GM15510 (cell line): ENCODE data around the gene HDAC7.
A peak's percentile ranks its signal among the peaks of the same experiment; 100 is the strongest.

Source experiments
- POLR2A ChIP-seq: IDR thresholded peaks from 3 replicates; pipeline ENCODE4 v1.6.1; 2011; ENCODE audit warnings: borderline replicate concordance; ENCODE audit not compliant: insufficient read length; ENCODE audit errors: extremely low read depth

HDAC7 gene

DNA sequence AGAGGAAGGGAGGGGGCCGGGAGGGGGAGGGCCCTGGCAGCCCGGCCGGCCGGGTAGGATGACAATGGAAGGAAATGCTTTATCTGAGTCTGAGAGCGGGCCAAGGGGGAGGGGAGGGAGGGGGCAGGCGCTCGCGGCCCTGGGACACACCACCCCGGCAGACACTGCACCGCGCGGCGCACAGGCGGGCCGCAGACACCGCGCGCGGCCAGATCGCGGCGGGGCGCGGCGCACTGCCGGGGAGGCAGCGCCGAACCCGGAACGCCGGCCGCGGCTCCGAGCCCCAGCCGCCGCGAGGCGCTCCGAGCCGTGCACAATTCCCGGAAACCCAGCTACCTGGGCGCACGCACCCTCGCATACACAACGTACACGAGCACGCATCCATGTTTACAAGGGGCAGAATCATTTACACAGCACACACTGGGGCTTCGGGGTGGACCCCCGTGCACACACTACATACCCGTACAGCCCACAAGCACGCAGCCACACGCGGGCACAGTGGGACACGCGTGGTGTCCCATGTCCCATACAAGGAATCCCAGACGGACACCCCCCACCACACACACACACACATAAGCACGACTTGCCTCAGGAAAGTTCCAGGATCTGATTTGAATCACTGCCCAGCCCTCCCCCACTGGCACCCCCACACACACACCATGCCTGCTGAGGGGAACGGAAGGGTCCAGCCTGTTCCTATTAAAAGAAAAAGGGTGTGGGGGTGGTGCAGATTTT is at the start of gene HDAC7:
TSS of gene HDAC7 (minus strand) at position 8 of the 735 bp plus-strand sequence. CDS start 118 bp downstream, outside the sequence.
- TF ChIP-seq POLR2A, result peak; percentile 49

DNA sequence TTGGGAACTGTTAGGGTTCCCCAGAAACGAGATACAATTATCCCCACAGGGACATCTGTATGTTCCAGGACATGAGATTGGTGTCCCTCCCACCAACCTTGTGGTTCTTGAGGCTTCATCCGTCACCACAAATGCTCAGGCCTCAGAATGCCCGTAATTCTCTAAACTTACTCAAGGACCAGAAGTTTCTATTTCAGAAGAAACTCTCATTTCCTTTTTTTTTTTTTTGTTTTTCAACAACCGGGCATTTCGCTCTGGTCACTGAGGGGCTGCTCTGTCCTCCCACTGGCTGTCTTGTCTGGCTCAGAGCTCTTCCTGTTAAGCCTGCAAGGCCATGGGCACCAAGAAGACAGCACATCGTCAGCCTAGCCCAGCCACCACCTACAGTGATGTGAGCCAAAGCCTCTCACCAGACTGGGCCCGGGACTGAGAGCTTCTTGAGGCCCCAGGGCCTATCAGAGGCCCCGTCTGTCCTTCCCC is 48.9 kb upstream of the HDAC7 start:
- TF ChIP-seq POLR2A, result no peak

DNA sequence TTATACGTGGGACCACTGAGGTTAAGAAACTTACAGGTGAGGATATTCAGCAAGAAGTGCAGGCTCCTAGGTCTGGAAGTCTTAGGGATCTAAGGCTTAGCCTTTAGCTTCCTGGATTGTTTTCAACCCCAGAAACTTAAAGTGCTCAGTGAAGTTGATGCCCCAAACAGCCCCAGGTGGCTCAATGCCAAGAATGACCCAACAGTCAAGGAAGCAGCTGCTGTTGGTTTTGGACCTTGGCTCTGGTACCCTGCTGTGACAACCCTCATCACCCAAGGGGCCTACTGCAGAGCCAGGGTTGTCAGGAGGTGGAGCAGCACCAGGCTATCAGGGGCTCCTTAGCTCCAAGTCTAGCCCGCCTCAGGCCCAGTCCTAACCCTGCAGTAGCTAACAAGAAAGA is 48.3 kb upstream of the HDAC7 start:
- no peak for TF ChIP-seq POLR2A

DNA sequence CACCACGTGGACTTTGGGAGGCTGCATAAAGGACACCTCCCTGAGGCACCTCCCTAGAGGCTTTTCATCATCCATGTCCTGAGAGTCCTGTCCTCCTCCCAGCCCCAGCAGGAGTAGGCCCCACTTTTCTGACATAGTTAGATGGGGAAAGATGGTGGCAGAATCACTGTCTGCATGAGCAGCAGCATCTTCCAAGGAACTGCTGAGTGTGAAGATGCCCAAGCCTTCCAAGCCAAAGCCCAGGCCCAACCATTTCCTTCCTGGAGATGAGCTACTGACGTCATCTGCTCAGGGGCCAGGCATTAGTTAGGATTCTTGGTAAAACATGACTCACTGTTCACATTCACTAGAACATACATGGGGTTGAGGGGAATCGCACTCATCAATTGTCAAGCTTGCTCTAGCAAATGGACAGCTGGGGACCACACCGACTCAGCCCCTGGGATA is 47.8 kb upstream of the HDAC7 start:
- TF ChIP-seq POLR2A, result no peak

DNA sequence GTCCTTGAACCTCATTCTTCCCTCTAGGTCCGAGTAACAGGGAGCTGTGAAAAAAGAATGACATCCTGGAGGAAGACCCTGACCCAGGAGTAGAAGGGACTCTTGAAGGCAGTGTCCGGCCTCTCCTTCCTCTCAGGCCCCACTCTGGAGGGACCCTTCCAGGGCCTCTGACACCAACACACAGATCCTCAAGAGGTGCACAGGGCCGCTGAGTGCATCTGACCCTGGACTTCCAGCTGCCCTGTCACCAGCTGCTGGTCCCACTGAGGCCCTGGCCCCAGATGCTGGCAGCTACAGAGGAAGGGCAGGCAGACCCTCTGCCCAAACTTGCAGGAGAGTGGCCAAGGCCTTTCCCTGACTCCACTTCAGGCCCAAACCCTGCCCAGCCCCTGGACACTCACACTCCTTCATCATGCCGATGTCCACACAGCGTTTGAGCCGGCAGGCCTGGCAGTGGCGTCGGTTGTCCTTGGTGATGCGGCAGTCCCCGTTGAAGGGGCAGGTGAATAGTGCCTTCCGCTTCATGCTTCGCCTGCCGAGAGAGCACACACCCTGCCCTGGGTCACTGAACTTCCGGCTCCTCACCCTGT is 45.0 kb upstream of the HDAC7 start:
- no peak for TF ChIP-seq POLR2A

DNA sequence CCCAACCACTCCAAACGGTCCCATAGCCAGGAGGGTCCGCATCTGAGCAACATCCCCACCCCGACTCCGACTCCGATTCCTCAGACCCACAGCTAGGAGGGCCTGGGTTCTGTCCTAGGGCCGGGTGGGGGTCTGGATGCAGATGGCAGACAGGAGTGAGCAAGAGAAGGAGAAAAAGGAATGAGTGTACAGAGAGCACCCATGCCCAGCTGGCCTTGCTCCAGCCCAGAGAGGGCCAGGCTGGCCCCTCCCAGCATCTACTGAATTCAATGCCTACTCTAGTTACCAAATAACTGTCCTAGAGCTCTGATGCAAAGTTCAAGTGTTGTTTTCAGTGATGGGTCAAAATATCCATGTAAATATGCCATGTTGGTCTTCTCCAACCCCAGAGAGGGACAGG is 44.3 kb upstream of the HDAC7 start:
- TF ChIP-seq POLR2A, result no peak

DNA sequence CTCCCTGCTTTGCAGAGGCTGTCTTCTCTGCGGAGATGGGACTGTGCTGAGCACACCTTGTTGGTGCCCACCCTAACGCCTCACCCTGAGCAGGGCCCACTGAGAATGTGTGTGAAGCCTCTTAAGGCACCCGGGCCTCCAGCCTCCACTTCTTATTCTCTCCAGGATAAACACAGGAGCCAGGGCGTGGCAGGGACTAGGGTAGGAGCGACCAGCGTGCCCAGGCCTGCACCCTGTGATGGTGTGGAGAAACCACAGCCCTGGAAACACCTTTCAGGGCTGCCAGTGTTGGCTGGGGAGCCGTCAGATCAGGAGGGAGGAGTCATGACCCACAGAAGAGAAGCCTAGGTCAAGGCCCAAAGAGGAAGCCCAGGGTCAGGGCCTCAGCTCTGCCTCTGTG is 43.8 kb upstream of the HDAC7 start:
- TF ChIP-seq POLR2A, result no peak

DNA sequence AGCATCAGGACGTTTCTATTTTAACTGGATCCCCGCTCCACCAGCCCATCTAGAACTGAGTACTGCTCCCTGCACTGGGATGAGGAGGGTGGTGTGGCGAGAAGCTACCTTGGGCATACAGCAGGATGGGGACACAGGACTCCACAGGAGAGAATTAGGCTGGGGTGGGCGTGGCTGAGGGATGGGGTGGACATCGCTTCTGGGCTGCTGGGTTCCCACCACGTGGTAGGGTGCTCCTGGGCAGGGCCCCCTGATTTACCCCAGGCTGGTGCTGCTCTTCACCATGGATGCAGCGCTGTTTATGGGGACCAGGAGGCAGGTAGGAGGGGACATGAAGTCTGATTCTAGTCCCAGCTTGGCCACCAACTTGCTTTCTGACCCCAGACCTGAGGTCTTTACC is 43.2 kb upstream of the HDAC7 start:
- no peak for TF ChIP-seq POLR2A

DNA sequence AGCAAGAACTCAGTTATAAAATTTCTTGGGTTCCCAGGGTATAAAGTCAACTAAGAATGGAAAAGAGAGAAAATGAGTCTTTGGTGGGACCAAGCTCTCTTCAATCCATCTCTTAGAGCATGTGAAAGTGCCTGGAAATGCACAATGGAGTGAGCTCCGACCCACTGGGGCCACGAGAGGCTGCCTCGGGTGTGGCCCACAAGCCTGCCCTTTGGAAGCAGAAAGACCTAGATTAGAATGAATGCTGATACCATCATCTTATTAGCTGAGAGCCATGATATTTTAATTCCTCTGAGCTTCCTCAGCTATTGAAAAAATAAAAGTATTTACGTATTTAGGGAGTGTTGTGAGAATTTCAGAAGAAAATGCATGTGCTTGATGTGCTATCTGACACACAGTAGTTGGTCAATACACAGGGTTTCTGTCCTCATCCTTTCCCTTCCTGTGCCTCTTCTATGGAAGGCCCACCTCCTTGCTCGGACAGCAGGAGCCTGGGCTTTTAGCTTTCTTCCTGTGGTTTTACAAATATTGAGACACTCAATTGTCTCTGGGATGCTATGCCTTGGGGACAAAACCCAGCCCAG is 42.6 kb upstream of the HDAC7 start:
- TF ChIP-seq POLR2A, result no peak

DNA sequence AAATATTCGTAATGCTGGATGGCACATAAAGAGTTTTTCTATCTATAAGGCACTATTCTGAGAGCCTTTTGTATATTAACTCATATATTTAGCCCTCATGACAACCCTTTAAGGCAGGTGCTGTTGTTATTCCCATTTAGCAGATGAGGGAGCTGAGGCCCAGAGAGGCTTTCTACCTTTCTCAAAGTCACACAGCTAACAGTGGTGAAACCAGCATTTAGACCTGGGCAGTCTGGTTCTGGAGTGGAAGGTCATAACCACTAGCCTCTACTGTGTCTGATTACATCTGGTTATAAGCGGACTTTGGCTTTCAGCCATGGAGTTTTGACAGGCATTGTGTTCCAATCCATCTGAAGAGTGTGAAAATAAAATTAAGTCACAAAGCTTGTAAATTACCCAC is 41.2 kb upstream of the HDAC7 start:
- TF ChIP-seq POLR2A, result no peak

DNA sequence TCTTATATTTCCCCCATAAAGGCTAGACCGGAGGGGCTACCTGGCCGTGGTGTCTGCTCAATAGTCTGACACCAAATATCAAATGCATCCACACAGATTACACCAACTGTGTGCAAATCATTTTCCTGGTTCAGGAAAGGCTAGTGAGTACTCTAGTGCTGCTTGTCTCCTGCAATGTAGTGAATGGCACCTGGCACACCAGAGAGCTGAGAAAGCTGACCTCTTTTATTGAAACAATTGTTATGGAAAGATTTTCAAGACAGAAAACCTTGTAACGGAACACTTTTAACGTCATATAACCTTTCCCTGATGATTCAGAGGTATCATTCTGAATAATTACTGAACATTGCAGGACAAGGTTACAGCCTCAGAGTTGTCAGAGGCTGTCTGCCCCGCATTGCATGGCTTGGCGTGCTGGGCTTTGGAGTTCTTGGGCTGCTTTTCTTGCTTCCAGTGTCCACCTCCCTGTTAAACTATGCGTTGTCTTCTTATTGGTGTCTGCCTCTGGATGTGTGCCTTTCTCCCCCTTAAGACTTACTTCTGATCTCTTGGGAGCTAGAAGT is 40.7 kb upstream of the HDAC7 start:
- TF ChIP-seq POLR2A, result no peak

DNA sequence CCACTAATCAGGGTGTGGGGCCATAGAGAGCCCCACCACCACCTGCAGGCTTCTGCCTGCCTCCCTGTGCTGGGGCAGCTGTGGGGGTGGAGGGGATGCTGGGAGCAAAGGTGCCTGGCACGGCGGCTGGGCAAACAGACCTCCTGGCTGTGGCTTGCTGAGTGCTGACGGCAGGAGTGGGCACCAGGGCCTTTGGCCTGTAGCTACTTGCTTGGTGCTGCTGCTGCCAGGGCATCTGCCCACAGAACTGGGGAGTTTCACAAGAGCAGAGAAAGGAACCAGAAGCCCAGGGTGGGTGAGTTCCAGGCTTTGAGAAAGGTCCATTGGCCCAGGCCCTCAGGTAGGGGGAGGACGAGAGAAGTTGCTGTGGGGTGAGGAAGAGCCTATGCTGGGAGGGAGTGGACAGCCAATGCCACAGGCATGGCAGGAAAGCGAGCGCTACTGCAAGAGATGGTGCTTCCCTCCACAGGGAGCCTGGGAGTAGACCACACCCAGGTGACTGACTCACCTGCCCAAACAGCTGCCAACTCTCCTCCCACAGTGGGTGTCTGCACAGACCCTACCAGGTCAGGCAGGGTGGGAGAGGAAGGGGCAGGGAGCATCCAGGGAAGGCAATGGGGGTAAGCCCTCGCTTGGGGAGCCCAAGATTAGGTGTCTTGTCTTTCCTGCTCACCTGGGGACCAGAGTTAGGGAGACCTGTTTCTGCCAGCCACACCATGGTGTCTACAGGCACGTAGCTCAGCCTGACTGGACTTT is 39.0 kb upstream of the HDAC7 start:
- TF ChIP-seq POLR2A, result no peak

DNA sequence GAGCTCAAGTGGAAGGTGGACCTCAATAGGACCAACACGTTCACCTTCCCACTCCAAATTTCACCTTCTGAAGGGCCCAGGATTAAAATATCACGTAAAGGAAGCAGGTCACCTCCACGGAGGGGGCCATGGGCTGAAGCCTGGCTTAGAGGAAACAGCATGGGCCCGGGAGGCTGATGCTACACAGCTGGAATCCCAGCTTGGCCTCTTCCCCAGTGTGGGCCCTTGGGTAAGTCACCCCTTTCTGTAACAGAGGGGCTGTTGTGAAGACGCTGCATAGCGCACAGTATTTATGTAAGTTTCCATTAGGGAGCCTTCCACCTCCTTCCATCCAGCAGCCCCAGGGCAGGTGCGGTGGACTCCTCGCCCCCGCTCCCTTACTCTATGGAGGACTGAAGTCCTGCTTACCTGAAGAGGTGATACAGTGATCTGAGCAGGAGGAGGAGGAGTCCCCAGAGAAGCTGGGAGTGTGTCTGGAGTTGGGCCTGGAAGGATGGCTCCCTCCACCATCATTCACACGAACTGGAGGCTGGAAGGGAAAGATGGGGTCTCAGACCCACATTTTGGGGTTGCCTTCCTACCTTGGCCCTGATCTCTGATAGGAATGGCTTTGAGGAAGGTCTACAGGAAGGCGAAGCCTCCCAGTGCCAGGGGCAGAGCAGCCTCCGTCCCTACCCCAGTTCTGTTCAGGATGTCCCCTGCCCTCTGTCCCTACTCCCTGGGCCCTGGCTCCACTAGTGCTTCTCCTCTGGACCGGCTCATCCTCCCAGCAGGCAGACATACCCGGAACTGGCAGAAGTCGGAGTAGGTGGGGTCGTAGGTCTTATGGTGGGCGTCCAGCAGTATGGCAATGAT is 37.2 kb upstream of the HDAC7 start:
- TF ChIP-seq POLR2A, result no peak

DNA sequence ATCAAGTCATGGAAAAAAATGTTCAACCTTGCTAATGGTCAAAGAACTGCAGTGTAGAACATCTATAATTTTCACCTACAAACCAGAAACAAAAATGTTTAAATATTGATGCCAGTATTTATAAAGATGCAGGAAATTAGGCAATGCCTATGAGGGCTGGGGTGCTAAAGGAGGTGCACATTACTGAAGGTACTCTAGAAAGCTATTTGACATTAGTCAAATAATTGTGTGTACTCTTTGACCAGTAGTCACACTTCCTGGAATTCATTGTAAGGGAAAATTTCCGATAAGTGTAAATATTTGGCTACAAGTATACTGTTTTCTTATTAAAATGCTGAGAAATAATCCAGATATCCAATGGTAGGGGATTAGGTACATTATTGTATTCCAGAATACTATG is 36.4 kb upstream of the HDAC7 start:
- TF ChIP-seq POLR2A, result no peak
